ENCODE measurements around the gene ATP4B. TPM values are rescaled to one million over a fixed set of nuclear protein-coding genes. Genes with fewer than 3 reads are reported as not detected.

The ATP4B gene
- polyA plus RNA-seq, 1 of the 3 experiments (the other 2 are of a cell fraction): not detected

GRCh38 chr13:113664751-113665596 is 7.0 kb upstream of the ATP4B start:
- Histone ChIP-seq H3K9me3 (peaks cover 14% of the 10 kb centered on the region; the same call in 1 of the 2 replicates), H3F3A (replicated peaks; ENCODE audit: insufficient read depth) (peaks cover 11% of the 10 kb centered on the region), H4K20me1 (ENCODE audit: insufficient read depth) (no peaks in the 10 kb centered on the region), H3K4me1 (ENCODE audit: control insufficient read depth in 1 of 2, insufficient read depth in 2 of 2, low read depth in 1 of 2, low read length in 1 of 2) (no peaks in the 10 kb centered on the region; a peak in 1 of 4 replicates), H3K9me2 (no peaks in the 10 kb centered on the region), H3K9ac (no peak overlapping the region), H3K4me3 (ENCODE audit: low read depth in 2 of 2, low read length in 1 of 2) (no peak overlapping the region), H3K27me3 (ENCODE audit: insufficient read depth) (no peaks in the 10 kb centered on the region), H3K4me2 (no peak overlapping the region), H3K27ac (ENCODE audit: low read depth in 2 of 2, low read length in 1 of 2) (no peak overlapping the region), H2AFZ (ENCODE audit: low read depth) (no peak overlapping the region), H3K36me3 (replicated peaks in 1 of 2; ENCODE audit: control insufficient read depth in 1 of 2, insufficient read depth in 2 of 2, low read length in 1 of 2) (no peaks in the 10 kb centered on the region), H3K79me2 (ENCODE audit: insufficient read depth) (no peaks in the 10 kb centered on the region)
- POLR2A ChIA-PET: no interaction called here
- 63% methylated on average over 14 of the region's 21 CpGs for WGBS (ENCODE audit: low lambda C conversion rate)
- DNase-seq: no peak
- TF ChIP-seq FOSL2 (IDR thresholded peaks at IDR 0.05; ENCODE audit: borderline replicate concordance, low read depth): no peak
- no peak for TF ChIP-seq SIN3A (IDR thresholded peaks at IDR 0.05; ENCODE audit: borderline replicate concordance, low read depth, low read length)
- TF ChIP-seq RFX5 (IDR thresholded peaks at IDR 0.05; ENCODE audit: low read length): no peak
- no peak for TF ChIP-seq TAF1 (IDR thresholded peaks at IDR 0.05; ENCODE audit: borderline replicate concordance, low read depth, low read length)
- no peak for TF ChIP-seq NFIC (IDR thresholded peaks at IDR 0.05; ENCODE audit: borderline replicate concordance)
- TF ChIP-seq SMC3 (IDR thresholded peaks at IDR 0.05; ENCODE audit: low read depth, low read length): no peak
- TF ChIP-seq RXRA (IDR thresholded peaks at IDR 0.05; ENCODE audit: borderline replicate concordance, low read depth): no peak
- no peak for TF ChIP-seq EZH2phosphoT487 (IDR thresholded peaks at IDR 0.05; ENCODE audit: borderline replicate concordance, low read depth)
- TF ChIP-seq GABPA (IDR thresholded peaks at IDR 0.05; ENCODE audit: low read depth): no peak
- no peak for TF ChIP-seq TEAD4 (IDR thresholded peaks at IDR 0.05; ENCODE audit: borderline replicate concordance, insufficient read depth)
- TF ChIP-seq FOXJ3 (CRISPR knock-in tag; IDR thresholded peaks at IDR 0.05): no peak
- TF ChIP-seq POLR2AphosphoS5 (IDR thresholded peaks at IDR 0.05; ENCODE audit: low read depth, low read length): no peak
- no peak for TF ChIP-seq USF1 (IDR thresholded peaks at IDR 0.05; ENCODE audit: borderline replicate concordance, low read depth)
- TF ChIP-seq MAX (IDR thresholded peaks at IDR 0.05; ENCODE audit: low read depth): no peak
- CTCF ChIA-PET: interaction anchor here (1.0 to 3.2 kb wide), 2 partner anchors 24 to 60 kb away, joined by 3 to 19 read pairs; no protein-coding TSS in a partner anchor

- DNase-seq: no peak
- H3K9me2 ChIP-seq: no peaks in the 10 kb centered on the region
- no peak overlapping the region for H2AFZ ChIP-seq (ENCODE audit: low read depth)
- H3K9ac ChIP-seq: no peak overlapping the region
- H3K79me2 ChIP-seq (ENCODE audit: insufficient read depth): no peaks in the 10 kb centered on the region
- no peaks in the 10 kb centered on the region; a peak in 1 of 4 replicates for H3K4me1 ChIP-seq (ENCODE audit: control insufficient read depth in 1 of 2, insufficient read depth in 2 of 2, low read depth in 1 of 2, low read length in 1 of 2)
- no peak overlapping the region for H3K27ac ChIP-seq (ENCODE audit: low read depth in 2 of 2, low read length in 1 of 2)
- H3K4me3 ChIP-seq (ENCODE audit: low read depth in 2 of 2, low read length in 1 of 2): no peak overlapping the region
- POLR2A ChIA-PET: no interaction called here
- CTCF ChIA-PET: no interaction called here
- 76% methylated on average over 15 of the region's 15 CpGs for WGBS (ENCODE audit: low lambda C conversion rate)
- H3K9me3 ChIP-seq: peaks cover 14% of the 10 kb centered on the region; the same call in 1 of the 2 replicates
- H3K36me3 ChIP-seq (replicated peaks in 1 of 2; ENCODE audit: control insufficient read depth in 1 of 2, insufficient read depth in 2 of 2, low read length in 1 of 2): no peaks in the 10 kb centered on the region
- H4K20me1 ChIP-seq (ENCODE audit: insufficient read depth): no peaks in the 10 kb centered on the region
- no peak overlapping the region for H3K4me2 ChIP-seq
- H3F3A ChIP-seq (replicated peaks; ENCODE audit: insufficient read depth): peaks cover 11% of the 10 kb centered on the region
- no peaks in the 10 kb centered on the region for H3K27me3 ChIP-seq (ENCODE audit: insufficient read depth)
- TF ChIP-seq ZBTB33 (IDR thresholded peaks at IDR 0.05; ENCODE audit: borderline replicate concordance, low read depth): no peak
- no peak for TF ChIP-seq PBX3 (IDR thresholded peaks at IDR 0.05)
- TF ChIP-seq NFIC (IDR thresholded peaks at IDR 0.05; ENCODE audit: borderline replicate concordance): no peak
- no peak for TF ChIP-seq MAX (IDR thresholded peaks at IDR 0.05; ENCODE audit: low read depth)
- no peak for TF ChIP-seq FOXJ3 (CRISPR knock-in tag; IDR thresholded peaks at IDR 0.05)
- TF ChIP-seq MEF2A (IDR thresholded peaks at IDR 0.05; ENCODE audit: borderline replicate concordance, low read depth): no peak
- TF ChIP-seq IRF3 (IDR thresholded peaks at IDR 0.05; ENCODE audit: low read depth, low read length): no peak
- no peak for TF ChIP-seq FOSL2 (IDR thresholded peaks at IDR 0.05; ENCODE audit: borderline replicate concordance, low read depth)
- no peak for TF ChIP-seq CHD2 (IDR thresholded peaks at IDR 0.05; ENCODE audit: low read length, partially characterized antibody)
- no peak for TF ChIP-seq FOXM1 (IDR thresholded peaks at IDR 0.05; ENCODE audit: low read depth)
- TF ChIP-seq MXI1 (IDR thresholded peaks at IDR 0.05; ENCODE audit: low read depth, low read length): no peak
Observed at GRCh38 chr13:113663934-113664333, 5.9 kb upstream of the ATP4B start.
